ENCODE results near the gene PROC.
A peak's percentile ranks its signal among the peaks of the same experiment; 100 is the strongest.

Gene PROC

GRCh38 chr2:127418300-127419111, at the start of gene PROC:
Gene PROC (plus strand): TSS chr2:127418427. CDS start chr2:127419943, 1,516 bp downstream.
- Mint-ChIP-seq H3K4me3 (peak within 1 kb of the TSS; percentile 84), H3K9me3 (no peaks in the 10 kb centered on the region), H3K4me1 (peaks cover 24% of the 10 kb centered on the region), H3K27ac (ENCODE audit: low read depth) (no peak within 1 kb of the TSS), H3K27me3 (peaks cover 33% of the 10 kb centered on the region), H3K36me3 (ENCODE audit: insufficient read depth) (no peaks in the 10 kb centered on the region)
- DNase-seq (ENCODE audit: low spot score in 2 of 2) (no peak), ATAC-seq (replicated peaks; ENCODE audit: extremely low read depth, poor library complexity, severe bottlenecking) (no peak)

GRCh38 chr2:127370010-127370409, 48.2 kb upstream of the PROC start:
- DNase-seq (ENCODE audit: low spot score in 2 of 2) (no peak), ATAC-seq (replicated peaks; ENCODE audit: extremely low read depth, poor library complexity, severe bottlenecking) (no peak)
- Mint-ChIP-seq H3K4me1 (peaks cover 73% of the 10 kb centered on the region), H3K4me3 (no peak overlapping the region), H3K36me3 (ENCODE audit: insufficient read depth) (peaks cover 15% of the 10 kb centered on the region), H3K27me3 (no peaks in the 10 kb centered on the region), H3K9me3 (peaks cover 14% of the 10 kb centered on the region), H3K27ac (ENCODE audit: low read depth) (no peak overlapping the region)

- no peak for DNase-seq (ENCODE audit: low spot score in 2 of 2)
- H3K36me3 Mint-ChIP-seq (ENCODE audit: insufficient read depth) = peaks cover 12% of the 10 kb centered on the region
These were observed 47.2 kb upstream of the PROC start for GRCh38 chr2:127371037-127371436.

GRCh38 chr2:127373362-127374083, 44.7 kb upstream of the PROC start:
- DNase-seq (ENCODE audit: low spot score in 2 of 2) = no peak
- Mint-ChIP-seq H3K27me3 (no peaks in the 10 kb centered on the region), H3K9me3 (peaks cover 14% of the 10 kb centered on the region), H3K4me1 (peaks cover 72% of the 10 kb centered on the region), H3K27ac (ENCODE audit: low read depth) (peak overlapping the region; percentile 55), H3K36me3 (ENCODE audit: insufficient read depth) (peaks cover 8% of the 10 kb centered on the region), H3K4me3 (no peak overlapping the region)
- ATAC-seq (replicated peaks; ENCODE audit: extremely low read depth, poor library complexity, severe bottlenecking) = no peak

More at GRCh38 chr2:127371037-127371436, 47.2 kb upstream of the PROC start:
- Mint-ChIP-seq H3K27me3 (no peaks in the 10 kb centered on the region), H3K27ac (ENCODE audit: low read depth) (no peak overlapping the region), H3K9me3 (peaks cover 14% of the 10 kb centered on the region), H3K4me3 (no peak overlapping the region), H3K4me1 (peaks cover 70% of the 10 kb centered on the region)
- no peak for ATAC-seq (replicated peaks; ENCODE audit: extremely low read depth, poor library complexity, severe bottlenecking)

GRCh38 chr2:127376257-127376656, 42.0 kb upstream of the PROC start:
- peaks cover 76% of the 10 kb centered on the region for H3K4me1 Mint-ChIP-seq
- DNase-seq (ENCODE audit: low spot score in 2 of 2) = no peak
- H3K27ac Mint-ChIP-seq (ENCODE audit: low read depth) = no peak overlapping the region
- ATAC-seq (replicated peaks; ENCODE audit: extremely low read depth, poor library complexity, severe bottlenecking) = no peak
- no peaks in the 10 kb centered on the region for H3K27me3 Mint-ChIP-seq
- peaks cover 14% of the 10 kb centered on the region for H3K9me3 Mint-ChIP-seq
- H3K4me3 Mint-ChIP-seq = no peak overlapping the region
- H3K36me3 Mint-ChIP-seq (ENCODE audit: insufficient read depth) = peaks cover 10% of the 10 kb centered on the region

- ATAC-seq (replicated peaks; ENCODE audit: extremely low read depth, poor library complexity, severe bottlenecking) = no peak
- Mint-ChIP-seq H3K36me3 (ENCODE audit: insufficient read depth) (peaks cover 10% of the 10 kb centered on the region), H3K9me3 (peaks cover 14% of the 10 kb centered on the region), H3K27me3 (no peaks in the 10 kb centered on the region), H3K4me1 (peaks cover 70% of the 10 kb centered on the region), H3K27ac (ENCODE audit: low read depth) (peak overlapping the region; percentile 27), H3K4me3 (no peak overlapping the region)
- no peak for DNase-seq (ENCODE audit: low spot score in 2 of 2)
These were observed 41.0 kb upstream of the PROC start for GRCh38 chr2:127377262-127377661.

- no peak overlapping the region for H3K4me3 Mint-ChIP-seq
- peaks cover 71% of the 10 kb centered on the region for H3K4me1 Mint-ChIP-seq
- H3K27ac Mint-ChIP-seq (ENCODE audit: low read depth) = no peak overlapping the region
- H3K9me3 Mint-ChIP-seq = peaks cover 9% of the 10 kb centered on the region
- peaks cover 16% of the 10 kb centered on the region for H3K36me3 Mint-ChIP-seq (ENCODE audit: insufficient read depth)
- ATAC-seq (replicated peaks; ENCODE audit: extremely low read depth, poor library complexity, severe bottlenecking) (no peak), DNase-seq (ENCODE audit: low spot score in 2 of 2) (no peak)
- H3K27me3 Mint-ChIP-seq = no peaks in the 10 kb centered on the region
These were observed 39.5 kb upstream of the PROC start for GRCh38 chr2:127378720-127379119.

- peaks cover 68% of the 10 kb centered on the region for H3K4me1 Mint-ChIP-seq
- no peaks in the 10 kb centered on the region for H3K9me3 Mint-ChIP-seq
- peaks cover 9% of the 10 kb centered on the region for H3K36me3 Mint-ChIP-seq (ENCODE audit: insufficient read depth)
- H3K27ac Mint-ChIP-seq (ENCODE audit: low read depth) = peak overlapping the region; percentile 32
- ATAC-seq (replicated peaks; ENCODE audit: extremely low read depth, poor library complexity, severe bottlenecking) = no peak
- no peak overlapping the region for H3K4me3 Mint-ChIP-seq
- no peak for DNase-seq (ENCODE audit: low spot score in 2 of 2)
- no peaks in the 10 kb centered on the region for H3K27me3 Mint-ChIP-seq
These were observed 38.4 kb upstream of the PROC start for GRCh38 chr2:127379712-127380355.

- no peaks in the 10 kb centered on the region for H3K9me3 Mint-ChIP-seq
- DNase-seq (ENCODE audit: low spot score in 2 of 2) (no peak), ATAC-seq (replicated peaks; ENCODE audit: extremely low read depth, poor library complexity, severe bottlenecking) (no peak)
- no peak overlapping the region for H3K4me3 Mint-ChIP-seq
- H3K36me3 Mint-ChIP-seq (ENCODE audit: insufficient read depth) = peaks cover 11% of the 10 kb centered on the region
- H3K27me3 Mint-ChIP-seq = no peaks in the 10 kb centered on the region
- no peak overlapping the region for H3K27ac Mint-ChIP-seq (ENCODE audit: low read depth)
- H3K4me1 Mint-ChIP-seq = peaks cover 73% of the 10 kb centered on the region
These were observed 36.5 kb upstream of the PROC start for GRCh38 chr2:127381762-127382161.

- peaks cover 72% of the 10 kb centered on the region for H3K4me1 Mint-ChIP-seq
- no peaks in the 10 kb centered on the region for H3K9me3 Mint-ChIP-seq
- H3K27ac Mint-ChIP-seq (ENCODE audit: low read depth) = no peak overlapping the region
- H3K36me3 Mint-ChIP-seq (ENCODE audit: insufficient read depth) = peaks cover 21% of the 10 kb centered on the region
- no peak overlapping the region for H3K4me3 Mint-ChIP-seq
- DNase-seq (ENCODE audit: low spot score in 2 of 2) (no peak), ATAC-seq (replicated peaks; ENCODE audit: extremely low read depth, poor library complexity, severe bottlenecking) (no peak)
- no peaks in the 10 kb centered on the region for H3K27me3 Mint-ChIP-seq
These were observed 35.4 kb upstream of the PROC start for GRCh38 chr2:127382831-127383230.

- Mint-ChIP-seq H3K9me3 (no peaks in the 10 kb centered on the region), H3K27ac (ENCODE audit: low read depth) (no peak overlapping the region), H3K36me3 (ENCODE audit: insufficient read depth) (peaks cover 35% of the 10 kb centered on the region), H3K4me1 (peaks cover 76% of the 10 kb centered on the region), H3K4me3 (no peak overlapping the region), H3K27me3 (no peaks in the 10 kb centered on the region)
- DNase-seq (ENCODE audit: low spot score in 2 of 2) (no peak), ATAC-seq (replicated peaks; ENCODE audit: extremely low read depth, poor library complexity, severe bottlenecking) (no peak)
These were observed 33.7 kb upstream of the PROC start for GRCh38 chr2:127384529-127384928.

- H3K4me1 Mint-ChIP-seq = peaks cover 66% of the 10 kb centered on the region
- H3K36me3 Mint-ChIP-seq (ENCODE audit: insufficient read depth) = peaks cover 35% of the 10 kb centered on the region
- no peak for DNase-seq (ENCODE audit: low spot score in 2 of 2)
- peak overlapping the region; percentile 99 for H3K27ac Mint-ChIP-seq (ENCODE audit: low read depth)
- H3K4me3 Mint-ChIP-seq = peak overlapping the region; percentile 86
- no peaks in the 10 kb centered on the region for H3K27me3 Mint-ChIP-seq
- no peak for ATAC-seq (replicated peaks; ENCODE audit: extremely low read depth, poor library complexity, severe bottlenecking)
- no peaks in the 10 kb centered on the region for H3K9me3 Mint-ChIP-seq
These were observed 32.0 kb upstream of the PROC start for GRCh38 chr2:127386246-127386645.

Measured in central memory CD8-positive, alpha-beta T cell (primary cell).